Peyer's patch (tissue), 4 donors: ENCODE results near the gene SLC44A4.

Source experiments
- CTCF ChIP-seq, 6 experiments: fragments of 450-650 bp in 4 of 6; fragments of 200-600 bp in 2 of 6; sonication (generic) in 1 of 6; IDR thresholded peaks; one replicate each; pipeline ENCODE4 v1.5.1; 2017 to 2019; ENCODE audit warnings: antibody characterized with exemption in 6 of 6, mild to moderate bottlenecking in 3 of 6, moderate library complexity in 1 of 6
- POLR2A ChIP-seq, 2 donors: fragments of 450-650 bp; IDR thresholded peaks; one replicate each; pipeline ENCODE4 v1.5.1; 2017; ENCODE audit warnings: antibody characterized with exemption in 2 of 2, mild to moderate bottlenecking in 2 of 2, moderate library complexity in 2 of 2

- TF ChIP-seq POLR2A (IDR thresholded peaks at IDR 0.05) (no peak), CTCF (IDR thresholded peaks at IDR 0.05) (no peak)
Measured at GRCh38 chr6:31900917-31901414, 22.2 kb upstream of the SLC44A4 start.
